ENCODE data around the gene FLRT1.

Gene FLRT1

DNA sequence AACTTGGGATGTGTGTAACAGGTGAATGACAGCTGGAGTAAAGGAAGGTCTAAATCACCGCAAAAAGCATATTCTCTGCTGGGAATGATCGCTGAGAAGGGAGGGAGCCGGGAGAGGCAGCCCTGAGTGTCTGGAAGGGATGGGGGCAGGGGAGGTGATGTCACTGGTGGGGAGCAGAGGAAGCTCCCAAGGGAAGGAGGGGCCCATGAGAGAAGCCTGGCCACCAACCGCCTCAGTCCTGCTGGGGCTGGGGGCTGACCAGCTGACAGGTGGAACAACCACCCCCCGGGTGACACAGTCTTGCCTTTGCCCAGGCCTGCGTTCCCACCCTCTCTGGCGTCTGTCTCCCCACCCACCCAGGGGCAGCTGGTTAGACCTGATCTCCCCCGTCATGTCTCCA is 6.0 kb upstream of the FLRT1 start:
- Histone ChIP-seq H3K27ac (no peak overlapping the region), H3K9me3 (ENCODE audit: severe bottlenecking) (no peaks in the 10 kb centered on the region), H3K4me3 (ENCODE audit: low read depth, low read length) (no peak overlapping the region), H3K36me3 (no peaks in the 10 kb centered on the region), H3K27me3 (ENCODE audit: insufficient read depth, low read depth, severe bottlenecking) (no peaks in the 10 kb centered on the region)
- DNase-seq = no peak
- TF ChIP-seq, protein P1, sequence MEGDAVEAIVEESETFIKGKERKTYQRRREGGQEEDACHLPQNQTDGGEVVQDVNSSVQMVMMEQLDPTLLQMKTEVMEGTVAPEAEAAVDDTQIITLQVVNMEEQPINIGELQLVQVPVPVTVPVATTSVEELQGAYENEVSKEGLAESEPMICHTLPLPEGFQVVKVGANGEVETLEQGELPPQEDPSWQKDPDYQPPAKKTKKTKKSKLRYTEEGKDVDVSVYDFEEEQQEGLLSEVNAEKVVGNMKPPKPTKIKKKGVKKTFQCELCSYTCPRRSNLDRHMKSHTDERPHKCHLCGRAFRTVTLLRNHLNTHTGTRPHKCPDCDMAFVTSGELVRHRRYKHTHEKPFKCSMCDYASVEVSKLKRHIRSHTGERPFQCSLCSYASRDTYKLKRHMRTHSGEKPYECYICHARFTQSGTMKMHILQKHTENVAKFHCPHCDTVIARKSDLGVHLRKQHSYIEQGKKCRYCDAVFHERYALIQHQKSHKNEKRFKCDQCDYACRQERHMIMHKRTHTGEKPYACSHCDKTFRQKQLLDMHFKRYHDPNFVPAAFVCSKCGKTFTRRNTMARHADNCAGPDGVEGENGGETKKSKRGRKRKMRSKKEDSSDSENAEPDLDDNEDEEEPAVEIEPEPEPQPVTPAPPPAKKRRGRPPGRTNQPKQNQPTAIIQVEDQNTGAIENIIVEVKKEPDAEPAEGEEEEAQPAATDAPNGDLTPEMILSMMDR (IDR thresholded peaks at IDR 0.05; ENCODE audit: low read depth, low read length) = no peak

DNA sequence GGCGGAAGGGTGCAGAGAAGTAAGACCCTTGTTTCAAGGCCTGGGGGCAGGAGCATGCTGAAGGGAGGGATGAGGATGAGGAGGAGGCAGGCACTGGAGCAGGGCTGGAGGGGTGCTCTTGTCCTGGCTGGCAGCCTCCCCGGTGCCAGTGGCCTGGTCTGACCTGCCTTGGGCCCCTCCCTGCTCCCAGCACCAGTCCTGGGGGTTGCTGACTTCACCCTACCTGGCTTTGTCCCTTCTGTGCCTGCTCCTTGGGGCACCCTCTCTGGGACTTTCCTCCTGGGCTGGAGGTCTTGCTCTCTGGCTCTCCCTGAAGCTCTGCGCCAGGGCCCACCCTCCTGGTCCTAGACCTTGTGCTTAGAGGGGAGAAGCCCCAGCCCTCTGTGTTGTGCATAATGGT is 4.7 kb upstream of the FLRT1 start:
- TF ChIP-seq, protein P1 (IDR thresholded peaks at IDR 0.05; ENCODE audit: low read depth, low read length) = no peak
- Histone ChIP-seq H3K36me3 (no peaks in the 10 kb centered on the region), H3K4me3 (ENCODE audit: low read depth, low read length) (no peak overlapping the region), H3K27me3 (ENCODE audit: insufficient read depth, low read depth, severe bottlenecking) (peaks cover 4% of the 10 kb centered on the region), H3K27ac (no peak overlapping the region), H3K9me3 (ENCODE audit: severe bottlenecking) (no peaks in the 10 kb centered on the region)
- no peak for DNase-seq

DNA sequence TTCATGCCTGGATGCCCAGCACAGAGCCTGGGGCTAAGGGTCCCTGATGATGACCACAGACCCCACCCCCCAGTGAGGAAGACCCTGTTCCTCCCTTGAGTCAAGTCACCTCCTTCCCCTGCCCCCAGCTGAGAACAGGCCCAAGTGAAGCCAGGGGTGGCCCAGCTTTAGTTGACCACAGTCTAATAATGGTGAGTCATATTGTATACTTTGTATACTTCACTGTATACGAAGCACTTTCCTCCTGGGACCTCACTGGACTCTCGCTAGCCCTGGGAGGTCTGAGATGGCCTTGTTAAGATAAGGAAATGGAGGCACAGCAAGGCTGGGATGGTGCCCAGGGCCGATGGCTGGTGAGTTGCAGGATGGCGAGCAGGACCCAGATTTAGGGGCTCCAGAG is 3.7 kb upstream of the FLRT1 start:
- Histone ChIP-seq H3K9me3 (ENCODE audit: severe bottlenecking) (no peaks in the 10 kb centered on the region), H3K27ac (no peak overlapping the region), H3K27me3 (ENCODE audit: insufficient read depth, low read depth, severe bottlenecking) (peaks cover 4% of the 10 kb centered on the region), H3K36me3 (no peaks in the 10 kb centered on the region), H3K4me3 (ENCODE audit: low read depth, low read length) (no peak overlapping the region)
- TF ChIP-seq, protein P1 (IDR thresholded peaks at IDR 0.05; ENCODE audit: low read depth, low read length) = no peak
- DNase-seq = no peak

DNA sequence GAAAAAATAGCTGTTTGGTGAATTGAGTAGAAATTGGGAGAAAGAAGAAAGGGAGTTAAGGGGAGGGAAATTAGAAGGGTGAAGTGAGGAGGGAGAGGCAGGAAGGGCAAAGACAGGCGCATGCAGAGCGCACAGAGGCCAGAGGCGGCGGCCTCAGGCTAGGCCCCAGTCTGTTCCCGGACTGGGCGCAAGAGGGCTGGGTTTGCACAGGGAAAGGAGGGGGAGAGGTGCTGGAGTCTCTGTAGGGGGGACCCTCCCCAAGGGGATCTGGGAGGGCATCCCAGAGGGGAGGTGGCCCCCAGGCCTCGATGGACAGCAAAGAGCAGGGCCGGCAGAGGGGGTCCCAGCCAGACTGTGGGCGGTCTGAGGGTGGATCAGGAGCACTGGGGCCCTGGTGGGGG is 1.3 kb upstream of the FLRT1 start:
- H3K4me3 ChIP-seq (ENCODE audit: low read depth, low read length) = no peak overlapping the region
- DNase-seq = no peak
- H3K9me3 ChIP-seq (ENCODE audit: severe bottlenecking) = no peaks in the 10 kb centered on the region
- TF ChIP-seq, protein P1 (IDR thresholded peaks at IDR 0.05; ENCODE audit: low read depth, low read length) = no peak
- H3K27me3 ChIP-seq (ENCODE audit: insufficient read depth, low read depth, severe bottlenecking) = peaks cover 4% of the 10 kb centered on the region
- H3K36me3 ChIP-seq = no peaks in the 10 kb centered on the region
- H3K27ac ChIP-seq = no peak overlapping the region

DNA sequence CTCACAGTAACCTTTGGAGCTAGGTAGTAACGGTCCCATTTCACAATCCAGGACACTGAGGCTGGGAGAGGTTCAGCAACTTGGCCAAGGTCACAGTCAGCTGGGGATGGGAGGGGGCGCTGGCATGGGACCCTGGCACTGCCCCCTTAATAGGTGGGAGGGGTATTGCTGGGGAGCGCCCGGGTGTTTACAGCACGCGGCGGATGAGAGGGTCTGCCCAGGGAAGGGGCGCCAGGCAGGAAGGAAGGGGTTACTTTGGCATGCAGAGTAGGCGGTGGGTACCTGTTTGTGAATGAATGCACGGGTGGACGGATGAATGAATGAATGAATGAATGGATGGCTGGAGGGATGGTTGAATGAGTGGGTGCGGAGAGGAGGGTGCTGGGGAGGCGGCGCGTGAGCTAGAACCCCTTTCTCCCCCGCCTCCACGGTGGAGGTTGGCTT is 628 bp upstream of the FLRT1 start:
- DNase-seq = no peak
- Histone ChIP-seq H3K9me3 (ENCODE audit: severe bottlenecking) (no peaks in the 10 kb centered on the region), H3K27ac (no peak overlapping the region), H3K27me3 (ENCODE audit: insufficient read depth, low read depth, severe bottlenecking) (peaks cover 4% of the 10 kb centered on the region), H3K4me3 (ENCODE audit: low read depth, low read length) (peak overlapping the region; percentile 22), H3K36me3 (no peaks in the 10 kb centered on the region)
- TF ChIP-seq, protein P1 (IDR thresholded peaks at IDR 0.05; ENCODE audit: low read depth, low read length) = no peak
